Activated T-helper 1 cell treated with anti-CD3 and anti-CD28 coated beads, Interleukin-12 subunit alpha, Interleukin-12 subunit beta, Interleukin-2, Interleukin-4 antibody, amounts not matched to agents 30 ng/mL and 10 ng/mL and 1 ng/mL, durations not matched to agents 14 hours and 24 hours and 36 hours (primary cell): ENCODE results near the gene DHODH. TPM values are rescaled to one million over a fixed set of nuclear protein-coding genes. Genes with fewer than 3 reads are reported as not detected.
"Not testable (repeated sequence)": the region's sequence is repeated elsewhere in the genome, so short reads cannot be mapped to it uniquely, and the experiment has no call there.

Source experiments
- DNase-seq: peaks from one replicate; pipeline ENCODE4 v3.0.0; 2021; ENCODE audit warnings: low spot score
- H3K27ac Mint-ChIP-seq: one replicate; pipeline ENCODE4 v1.8.0; 2021; ENCODE audit warnings: mild to moderate bottlenecking, mixed read lengths
- H3K27me3 Mint-ChIP-seq: one replicate; pipeline ENCODE4 v1.8.0; 2022; ENCODE audit warnings: mild to moderate bottlenecking, moderate library complexity, mixed read lengths; ENCODE audit not compliant: insufficient read depth
- H3K36me3 Mint-ChIP-seq: one replicate; pipeline ENCODE4 v1.8.0; 2021; ENCODE audit warnings: low read depth, mixed read lengths
- H3K4me1 Mint-ChIP-seq: one replicate; pipeline ENCODE4 v1.8.0; 2021; ENCODE audit warnings: low read depth, mixed read lengths
- H3K4me3 Mint-ChIP-seq: one replicate; pipeline ENCODE4 v1.8.0; 2021; ENCODE audit warnings: mild to moderate bottlenecking, moderate library complexity, mixed read lengths
- H3K9me3 Mint-ChIP-seq: one replicate; pipeline ENCODE4 v1.8.0; 2021; ENCODE audit warnings: mixed read lengths
- intact Hi-C: fragments of 100-400 bp; cut with micrococcal nuclease; formaldehyde crosslinking; loops from one replicate; pipeline ENCODE4 v1.15.1; 2024
- total RNA-seq: library from RNA; stranded (reverse); gene quantifications from 2 replicates; pipeline ENCODE4 v1.2.3, GENCODE V29; 2022

The DHODH gene
- total RNA-seq, 1 donor from 2014 or later, result 31.0 TPM

- Mint-ChIP-seq H3K27ac (no peak overlapping the region), H3K4me1 (no peaks in the 10 kb centered on the region), H3K27me3 (peaks cover 17% of the 10 kb centered on the region), H3K9me3 (no peaks in the 10 kb centered on the region), H3K36me3 (no peaks in the 10 kb centered on the region), H3K4me3 (no peak overlapping the region)
- intact Hi-C loops, result no loop called here
- no peak for DNase-seq
Observed at GRCh38 chr16:71986131-71986530, 22.4 kb upstream of the DHODH start.

- intact Hi-C loops, result no loop called here
- Mint-ChIP-seq H3K27me3 (peaks cover 2% of the 10 kb centered on the region), H3K4me3 (no peak overlapping the region), H3K27ac (no peak overlapping the region), H3K4me1 (peaks cover 4% of the 10 kb centered on the region), H3K36me3 (no peaks in the 10 kb centered on the region), H3K9me3 (no peaks in the 10 kb centered on the region)
- DNase-seq, result no peak
Observed at GRCh38 chr16:71995038-71995437, 13.5 kb upstream of the DHODH start.

GRCh38 chr16:71997578-71997977 lies 11.0 kb upstream of the DHODH start:
- H3K4me3 Mint-ChIP-seq, H3K9me3 Mint-ChIP-seq, H3K36me3 Mint-ChIP-seq, H3K27me3 Mint-ChIP-seq, DNase-seq, H3K4me1 Mint-ChIP-seq, intact Hi-C loops, H3K27ac Mint-ChIP-seq: not testable (repeated sequence)

GRCh38 chr16:72001180-72001874 lies 7.2 kb upstream of the DHODH start:
- intact Hi-C loops, result no loop called here
- no peaks in the 10 kb centered on the region for H3K36me3 Mint-ChIP-seq

GRCh38 chr16:72002619-72003018 lies 5.9 kb upstream of the DHODH start:
- no peaks in the 10 kb centered on the region for H3K9me3 Mint-ChIP-seq
- peaks cover 4% of the 10 kb centered on the region for H3K4me1 Mint-ChIP-seq
- DNase-seq, result no peak
- H3K4me3 Mint-ChIP-seq, result no peak overlapping the region
- H3K27ac Mint-ChIP-seq, result no peak overlapping the region
- H3K27me3 Mint-ChIP-seq, result peaks cover 6% of the 10 kb centered on the region
- no peaks in the 10 kb centered on the region for H3K36me3 Mint-ChIP-seq
- intact Hi-C loops, result no loop called here

More at GRCh38 chr16:72001180-72001874, 7.2 kb upstream of the DHODH start:
- no peak overlapping the region for H3K27ac Mint-ChIP-seq
- no peaks in the 10 kb centered on the region for H3K9me3 Mint-ChIP-seq
- peaks cover 6% of the 10 kb centered on the region for H3K27me3 Mint-ChIP-seq
- DNase-seq, result no peak
- H3K4me1 Mint-ChIP-seq, result peaks cover 4% of the 10 kb centered on the region
- no peak overlapping the region for H3K4me3 Mint-ChIP-seq

- H3K27ac Mint-ChIP-seq, H3K27me3 Mint-ChIP-seq, DNase-seq, H3K36me3 Mint-ChIP-seq, H3K9me3 Mint-ChIP-seq: not testable (repeated sequence)
- H3K4me1 Mint-ChIP-seq, result peaks cover 11% of the 10 kb centered on the region
- intact Hi-C loops, result loop anchor here (1.0 to 5.0 kb wide), 9 partner anchors 85 to 657 kb away; partner anchors contain the start of genes DHX38, IST1, TXNL4B and ZNF821
- H3K4me3 Mint-ChIP-seq, result peak overlapping the region; percentile 99
Observed at GRCh38 chr16:72008065-72008423, 500 bp upstream of the DHODH start.

- H3K9me3 Mint-ChIP-seq, result no peaks in the 10 kb centered on the region
- H3K27ac Mint-ChIP-seq, result peak overlapping the region; percentile 29
- H3K4me1 Mint-ChIP-seq, result peaks cover 19% of the 10 kb centered on the region
- intact Hi-C loops, result loop anchor here (2.0 to 5.0 kb wide), 3 partner anchors 465 to 655 kb away; no protein-coding TSS in a partner anchor
- no peaks in the 10 kb centered on the region for H3K27me3 Mint-ChIP-seq
- DNase-seq, result no peak
- peak overlapping the region; percentile 99 for H3K4me3 Mint-ChIP-seq
- H3K36me3 Mint-ChIP-seq, result peaks cover 19% of the 10 kb centered on the region
Observed at GRCh38 chr16:72009779-72010178, 1.2 kb downstream of the DHODH start.

- Mint-ChIP-seq H3K4me1 (peaks cover 19% of the 10 kb centered on the region), H3K27ac (peak overlapping the region; percentile 19), H3K27me3 (no peaks in the 10 kb centered on the region), H3K4me3 (no peak overlapping the region), H3K36me3 (peaks cover 27% of the 10 kb centered on the region), H3K9me3 (no peaks in the 10 kb centered on the region)
- no peak for DNase-seq
- intact Hi-C loops, result no loop called here
Observed at GRCh38 chr16:72012607-72013006, 4.1 kb downstream of the DHODH start.

GRCh38 chr16:72013389-72013788 lies 4.8 kb downstream of the DHODH start:
- peaks cover 27% of the 10 kb centered on the region for H3K36me3 Mint-ChIP-seq
- no peak for DNase-seq
- H3K27me3 Mint-ChIP-seq, result no peaks in the 10 kb centered on the region
- peak overlapping the region; percentile 42 for H3K4me3 Mint-ChIP-seq
- intact Hi-C loops, result no loop called here
- peaks cover 19% of the 10 kb centered on the region for H3K4me1 Mint-ChIP-seq
- H3K9me3 Mint-ChIP-seq, result no peaks in the 10 kb centered on the region
- H3K27ac Mint-ChIP-seq, result peak overlapping the region; percentile 70

- no peak for DNase-seq
Observed at GRCh38 chr16:72013888-72014581, 5.5 kb downstream of the DHODH start.

GRCh38 chr16:72014675-72015074 lies 6.1 kb downstream of the DHODH start:
- no peaks in the 10 kb centered on the region for H3K27me3 Mint-ChIP-seq
- H3K27ac Mint-ChIP-seq, result no peak overlapping the region
- H3K36me3 Mint-ChIP-seq, result peaks cover 30% of the 10 kb centered on the region
- no peak overlapping the region for H3K4me3 Mint-ChIP-seq
- H3K9me3 Mint-ChIP-seq, result no peaks in the 10 kb centered on the region
- H3K4me1 Mint-ChIP-seq, result peaks cover 19% of the 10 kb centered on the region
- DNase-seq, result no peak
- intact Hi-C loops, result no loop called here

More at GRCh38 chr16:72013888-72014581, 5.5 kb downstream of the DHODH start:
- intact Hi-C loops, result no loop called here
- Mint-ChIP-seq H3K27me3 (no peaks in the 10 kb centered on the region), H3K27ac (peak overlapping the region; percentile 70), H3K36me3 (peaks cover 26% of the 10 kb centered on the region), H3K4me1 (peaks cover 19% of the 10 kb centered on the region), H3K4me3 (no peak overlapping the region), H3K9me3 (no peaks in the 10 kb centered on the region)

- Mint-ChIP-seq H3K4me3 (no peak overlapping the region), H3K4me1 (peaks cover 15% of the 10 kb centered on the region), H3K36me3 (peaks cover 29% of the 10 kb centered on the region), H3K27ac (no peak overlapping the region), H3K27me3 (no peaks in the 10 kb centered on the region), H3K9me3 (no peaks in the 10 kb centered on the region)
- intact Hi-C loops, result no loop called here
- no peak for DNase-seq
Observed at GRCh38 chr16:72015124-72015523, 6.6 kb downstream of the DHODH start.

GRCh38 chr16:72018470-72018869 lies 9.9 kb downstream of the DHODH start:
- intact Hi-C loops, result no loop called here
- Mint-ChIP-seq H3K4me1 (peaks cover 4% of the 10 kb centered on the region), H3K27ac (no peak overlapping the region), H3K36me3 (peaks cover 27% of the 10 kb centered on the region), H3K9me3 (no peaks in the 10 kb centered on the region), H3K27me3 (no peaks in the 10 kb centered on the region), H3K4me3 (no peak overlapping the region)
- DNase-seq, result no peak
